Kidney epithelial cell (primary cell): ENCODE measurements around the gene C3orf49. TPM values are rescaled to one million over a fixed set of nuclear protein-coding genes. Genes with fewer than 3 reads are reported as not detected.

ENCODE experiments used
- DNase-seq: peaks from one replicate; pipeline ENCODE4 v3.0.0-alpha.2; 2010; ENCODE audit warnings: low read depth
- H3K27me3 ChIP-seq: 2 replicates; pipeline ENCODE4 v1.6.0; 2011; ENCODE audit warnings: low read length; ENCODE audit not compliant: control insufficient read depth, insufficient read depth
- H3K36me3 ChIP-seq: 2 replicates; pipeline ENCODE4 v1.5.1; 2011; ENCODE audit warnings: low read length; ENCODE audit not compliant: control insufficient read depth, insufficient read depth
- H3K4me3 ChIP-seq: 2 replicates; pipeline ENCODE4 v1.5.1; 2011; ENCODE audit warnings: low read depth, mild to moderate bottlenecking, control low read depth, low read length
- CTCF ChIP-seq: IDR thresholded peaks from 2 replicates; pipeline ENCODE4 v1.5.1; 2011; ENCODE audit warnings: mild to moderate bottlenecking, moderate library complexity, low read length, control low read depth, inconsistent platforms; ENCODE audit not compliant: insufficient read depth, poor library complexity, severe bottlenecking
- total RNA-seq: library from RNA; depleted of rRNA; stranded (reverse); fragments of >200 nt; gene quantifications from 2 replicates; pipeline ENCODE4 v1.2.3, GENCODE V29; 2015

Gene C3orf49
- total RNA-seq, 1 donor from 2014 or later: not detected

DNA sequence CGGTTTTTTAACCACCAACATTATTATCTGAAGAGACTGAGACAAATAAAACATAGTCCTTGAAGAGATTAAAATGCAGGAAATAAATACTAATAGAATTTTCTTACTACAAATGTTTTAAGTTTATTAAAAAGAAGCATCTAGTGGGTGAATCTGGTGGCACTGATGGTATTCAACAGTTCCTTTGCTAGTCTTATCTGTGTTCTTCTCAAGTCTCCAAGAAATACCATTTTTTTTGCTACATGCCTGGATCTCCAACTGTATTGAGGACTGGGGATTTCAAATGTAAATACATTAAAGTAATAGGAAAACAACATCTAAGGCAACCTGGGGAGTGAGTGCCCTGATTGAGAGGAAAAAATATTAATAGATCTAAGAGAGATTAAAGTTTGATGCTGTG is 22.6 kb downstream of the C3orf49 start:
- no peak for TF ChIP-seq CTCF
- H3K36me3 ChIP-seq: no peaks in the 10 kb centered on the region
- no peaks in the 10 kb centered on the region for H3K27me3 ChIP-seq
- H3K4me3 ChIP-seq: no peak overlapping the region
- DNase-seq: no peak

DNA sequence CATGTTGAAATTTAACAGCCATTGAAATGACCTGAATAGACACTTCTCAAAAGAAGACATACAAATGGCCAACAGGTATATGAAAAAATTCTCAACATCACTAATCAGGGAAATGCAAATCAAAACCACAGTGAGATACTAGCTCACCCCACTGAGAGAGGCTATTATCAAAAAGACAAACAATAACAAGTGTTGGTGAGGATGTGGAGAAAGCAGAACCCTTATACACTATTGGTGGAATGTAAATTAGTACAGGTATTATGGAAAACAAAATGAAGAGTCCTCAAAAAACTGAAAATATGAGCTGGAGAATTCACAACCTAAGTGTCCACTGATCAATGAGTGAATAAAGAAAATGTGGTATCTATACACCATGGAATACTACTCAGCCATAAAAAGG is 23.0 kb downstream of the C3orf49 start:
- TF ChIP-seq CTCF: no peak
- Histone ChIP-seq H3K27me3 (no peaks in the 10 kb centered on the region), H3K36me3 (no peaks in the 10 kb centered on the region), H3K4me3 (no peak overlapping the region)
- no peak for DNase-seq

DNA sequence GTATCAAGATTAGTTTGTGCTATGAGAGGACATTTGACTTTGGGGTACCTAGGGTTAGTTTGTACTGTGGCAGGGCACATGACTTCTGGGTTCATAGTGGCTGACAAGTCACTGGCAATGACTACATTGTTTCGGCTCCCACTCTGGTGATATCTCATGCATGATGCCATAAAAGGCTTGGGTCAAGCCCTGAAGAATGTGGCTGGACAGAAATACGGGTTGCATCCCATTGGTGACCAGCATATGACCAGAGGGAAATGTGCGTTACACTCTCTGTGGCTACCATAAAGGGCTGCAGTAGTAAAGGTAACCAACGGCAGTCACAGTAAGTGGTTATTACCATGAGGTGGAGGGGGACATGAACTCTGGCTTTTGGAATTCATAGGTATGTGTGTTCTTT is 26.1 kb downstream of the C3orf49 start:
- no peak overlapping the region for H3K4me3 ChIP-seq
- TF ChIP-seq CTCF: no peak
- no peak for DNase-seq
- H3K27me3 ChIP-seq: no peaks in the 10 kb centered on the region
- no peaks in the 10 kb centered on the region for H3K36me3 ChIP-seq

GRCh38 chr3:63847718-63848450 is 28.8 kb downstream of the C3orf49 start:
- Histone ChIP-seq H3K4me3 (no peak overlapping the region), H3K36me3 (no peaks in the 10 kb centered on the region), H3K27me3 (no peaks in the 10 kb centered on the region)
- DNase-seq: no peak
- no peak for TF ChIP-seq CTCF

DNA sequence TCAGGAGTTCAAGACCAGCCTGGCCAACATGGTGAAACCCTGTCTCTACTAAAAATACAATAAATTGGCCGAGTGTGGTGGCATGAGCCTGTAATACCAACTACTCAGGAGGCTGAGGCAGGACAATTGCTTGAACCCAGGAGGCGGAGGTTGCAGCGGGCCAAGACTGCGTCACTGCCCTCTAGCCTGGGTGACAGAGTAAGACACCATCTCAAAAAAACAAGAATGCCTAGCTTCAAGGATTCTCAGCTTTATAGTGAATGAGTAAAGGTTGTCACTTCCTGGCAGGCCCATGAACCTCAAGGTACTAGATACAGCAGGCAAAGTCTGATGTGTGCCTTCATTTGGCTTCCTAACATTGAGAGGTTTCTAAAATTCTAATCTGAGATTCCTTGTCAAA is 30.1 kb downstream of the C3orf49 start:
- Histone ChIP-seq H3K4me3 (no peak overlapping the region), H3K36me3 (no peaks in the 10 kb centered on the region), H3K27me3 (no peaks in the 10 kb centered on the region)
- no peak for TF ChIP-seq CTCF
- DNase-seq: no peak

DNA sequence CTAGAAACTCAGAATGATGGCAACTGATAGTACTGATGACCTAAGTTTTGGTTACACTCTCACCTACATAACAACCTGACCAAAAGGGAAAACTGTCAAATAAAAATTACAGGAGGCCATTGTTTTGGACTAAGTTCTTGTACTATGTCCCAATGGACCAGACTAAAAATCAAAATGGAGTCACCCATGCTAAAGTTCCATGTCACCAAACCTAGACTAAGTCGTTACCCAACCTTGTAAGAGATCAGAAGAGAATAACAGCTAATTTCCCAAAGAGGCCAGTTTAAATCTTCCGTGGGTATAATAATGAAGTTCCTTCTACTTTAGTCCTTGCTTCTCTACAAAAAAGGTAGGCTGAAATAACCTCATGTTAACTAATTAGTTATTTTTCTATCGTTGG is 32.2 kb downstream of the C3orf49 start:
- no peak overlapping the region for H3K4me3 ChIP-seq
- no peak for TF ChIP-seq CTCF
- H3K36me3 ChIP-seq: no peaks in the 10 kb centered on the region
- no peak for DNase-seq
- H3K27me3 ChIP-seq: no peaks in the 10 kb centered on the region
